GM21786 (cell line): ENCODE results near the gene EEA1.
A peak's percentile ranks its signal among the peaks of the same experiment; 100 is the strongest.
"Not testable (repeated sequence)": the region's sequence is repeated elsewhere in the genome, so short reads cannot be mapped to it uniquely, and the experiment has no call there.

ENCODE experiments used
- ATAC-seq: cut with Tn5 transposase; IDR thresholded peaks from one replicate; pipeline ENCODE4 v1.9.1; 2021; ENCODE audit not compliant: unreplicated experiment

EEA1 gene

GRCh38 chr12:92928962-92929915, at the start of gene EEA1:
EEA1 (minus strand) TSS chr12:92929295; CDS start chr12:92929066, 229 bp downstream.
- ATAC-seq = peak; percentile 80

- ATAC-seq = no peak
These were observed 49.5 kb upstream of the EEA1 start for GRCh38 chr12:92978607-92979006.

- no peak for ATAC-seq
These were observed 48.2 kb upstream of the EEA1 start for GRCh38 chr12:92977326-92977725.

- ATAC-seq = no peak
These were observed 45.7 kb upstream of the EEA1 start for GRCh38 chr12:92974759-92975158.

- ATAC-seq = peak; percentile 46
These were observed 44.5 kb upstream of the EEA1 start for GRCh38 chr12:92973614-92974013.

- no peak for ATAC-seq
These were observed 42.9 kb upstream of the EEA1 start for GRCh38 chr12:92971859-92972524.

- no peak for ATAC-seq
These were observed 39.2 kb upstream of the EEA1 start for GRCh38 chr12:92968176-92968813.

GRCh38 chr12:92964378-92964777, 35.3 kb upstream of the EEA1 start:
- not testable (repeated sequence) for ATAC-seq

- no peak for ATAC-seq
These were observed 32.9 kb upstream of the EEA1 start for GRCh38 chr12:92961949-92962348.

GRCh38 chr12:92955997-92956663, 27.0 kb upstream of the EEA1 start:
- ATAC-seq = no peak

- ATAC-seq = no peak
These were observed 24.7 kb upstream of the EEA1 start for GRCh38 chr12:92953747-92954146.

GRCh38 chr12:92952394-92952793, 23.3 kb upstream of the EEA1 start:
- ATAC-seq = no peak

- no peak for ATAC-seq
These were observed 21.9 kb upstream of the EEA1 start for GRCh38 chr12:92951006-92951405.

- no peak for ATAC-seq
These were observed 20.9 kb upstream of the EEA1 start for GRCh38 chr12:92950011-92950410.

- ATAC-seq = no peak
These were observed 20.4 kb upstream of the EEA1 start for GRCh38 chr12:92949466-92949865.

- no peak for ATAC-seq
These were observed 18.6 kb upstream of the EEA1 start for GRCh38 chr12:92947589-92948215.

GRCh38 chr12:92945659-92946220, 16.6 kb upstream of the EEA1 start:
- ATAC-seq = no peak

- no peak for ATAC-seq
These were observed 14.6 kb upstream of the EEA1 start for GRCh38 chr12:92943482-92944250.

- no peak for ATAC-seq
These were observed 13.8 kb upstream of the EEA1 start for GRCh38 chr12:92942905-92943304.

- ATAC-seq = no peak
These were observed 10.0 kb upstream of the EEA1 start for GRCh38 chr12:92939116-92939515.
